ENCODE results near the gene ANAPC16. TPM values are rescaled to one million over a fixed set of nuclear protein-coding genes. Genes with fewer than 3 reads are reported as not detected.

ANAPC16 gene
- total RNA-seq, 1 experiment from 2014 or later = 71.1 TPM

GRCh38 chr10:72259491-72260238 lies 43.9 kb downstream of the ANAPC16 start:
- Histone ChIP-seq H3K4me2 (ENCODE audit: low read length) (peak overlapping the region; percentile 96), H3K4me1 (ENCODE audit: control insufficient read depth in 1 of 2, insufficient read depth in 2 of 2, low read length in 2 of 2) (peaks cover 51 to 80% of the 10 kb centered on the region in 2 experiments), H3K36me3 (ENCODE audit: control insufficient read depth in 1 of 2, insufficient read depth in 2 of 2, low read length in 2 of 2) (no peaks in the 10 kb centered on the region), H3K9me3 (ENCODE audit: control insufficient read depth in 1 of 2, insufficient read depth in 1 of 2, low read depth in 1 of 2, low read length in 2 of 2) (no peaks in the 10 kb centered on the region), H4K20me1 (ENCODE audit: insufficient read depth) (no peaks in the 10 kb centered on the region), H3K4me3 (replicated peaks in 1 of 2; ENCODE audit: low read depth in 1 of 2, low read length in 2 of 2) (no peak overlapping the region), H3K79me2 (ENCODE audit: insufficient read depth, low read length) (no peaks in the 10 kb centered on the region), H2AFZ (ENCODE audit: low read depth, low read length, poor library complexity, severe bottlenecking) (no peak overlapping the region), H3K27me3 (ENCODE audit: insufficient read depth, low read length) (no peaks in the 10 kb centered on the region), H3K9ac (ENCODE audit: low read length) (peak overlapping the region; percentile 66), H3K9me2 (ENCODE audit: insufficient read depth) (no peaks in the 10 kb centered on the region), H3K27ac (ENCODE audit: low read depth, low read length) (peak overlapping the region; percentile 86)
- BruUV-seq (replicated peaks) = TSS peak; percentile 79
- no peak for TF ChIP-seq REST (IDR thresholded peaks at IDR 0.05; ENCODE audit: low read depth)
- TF ChIP-seq ZFX (IDR thresholded peaks at IDR 0.05) = peak; percentile 30; the same call in 1 of the 2 replicates
- RAD21 ChIA-PET (ENCODE audit: low non-redundant PET in 1 of 2, low total read pairs in 2 of 2, uncharacterized antibody in 2 of 2, unreplicated experiment in 2 of 2) = no interaction called here
- ATAC-seq = no peak
- DNase-seq (ENCODE audit: low read depth, low spot score) = no peak
- POLR2A ChIA-PET = interaction anchor here (0.6 to 9.2 kb wide), 7 partner anchors 10 to 1803 kb away, joined by 3 to 166 read pairs (median 4); partner anchors contain the start of gene DDIT4
- CTCF ChIA-PET = interaction anchor here (1.7 to 2.0 kb wide), 2 partner anchors 14 to 16 kb away, joined by 5 to 10 read pairs; partner anchors contain the start of gene DDIT4
- intact Hi-C loops (cut with micrococcal nuclease) = no loop called here
